GDM1 (cell line): ENCODE data around the gene GPR161.
A peak's percentile ranks its signal among the peaks of the same experiment; 100 is the strongest.

Experiments
- DNase-seq: peaks from one replicate; lab custom pipeline; 2025; lab: John Stamatoyannopoulos, UW

GPR161 gene

DNA sequence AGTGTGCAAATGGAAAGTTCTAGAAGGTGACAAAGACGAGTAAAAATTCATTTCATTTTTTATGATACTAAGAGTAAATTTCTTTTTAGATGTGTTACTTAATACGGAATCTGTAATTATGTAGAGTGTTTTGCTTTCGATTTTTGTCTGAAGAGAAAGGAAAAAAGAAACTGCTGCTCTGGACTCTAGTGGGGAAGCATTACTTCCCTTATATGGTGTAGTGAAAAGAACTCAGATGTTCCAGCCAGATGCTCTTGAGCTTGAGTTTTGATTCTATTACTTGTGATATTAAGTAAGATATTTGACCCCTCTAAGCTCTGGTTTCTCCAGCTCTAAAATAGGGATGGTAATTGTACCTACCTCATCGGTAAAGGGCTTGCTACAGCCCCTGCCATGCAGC, 12.2 kb upstream of the GPR161 start:
- DNase-seq, result no peak

GRCh38 chr1:168146626-168147025, 9.9 kb upstream of the GPR161 start:
- DNase-seq, result no peak

- no peak for DNase-seq
Measured at GRCh38 chr1:168146160-168146539, 9.4 kb upstream of the GPR161 start.

DNA sequence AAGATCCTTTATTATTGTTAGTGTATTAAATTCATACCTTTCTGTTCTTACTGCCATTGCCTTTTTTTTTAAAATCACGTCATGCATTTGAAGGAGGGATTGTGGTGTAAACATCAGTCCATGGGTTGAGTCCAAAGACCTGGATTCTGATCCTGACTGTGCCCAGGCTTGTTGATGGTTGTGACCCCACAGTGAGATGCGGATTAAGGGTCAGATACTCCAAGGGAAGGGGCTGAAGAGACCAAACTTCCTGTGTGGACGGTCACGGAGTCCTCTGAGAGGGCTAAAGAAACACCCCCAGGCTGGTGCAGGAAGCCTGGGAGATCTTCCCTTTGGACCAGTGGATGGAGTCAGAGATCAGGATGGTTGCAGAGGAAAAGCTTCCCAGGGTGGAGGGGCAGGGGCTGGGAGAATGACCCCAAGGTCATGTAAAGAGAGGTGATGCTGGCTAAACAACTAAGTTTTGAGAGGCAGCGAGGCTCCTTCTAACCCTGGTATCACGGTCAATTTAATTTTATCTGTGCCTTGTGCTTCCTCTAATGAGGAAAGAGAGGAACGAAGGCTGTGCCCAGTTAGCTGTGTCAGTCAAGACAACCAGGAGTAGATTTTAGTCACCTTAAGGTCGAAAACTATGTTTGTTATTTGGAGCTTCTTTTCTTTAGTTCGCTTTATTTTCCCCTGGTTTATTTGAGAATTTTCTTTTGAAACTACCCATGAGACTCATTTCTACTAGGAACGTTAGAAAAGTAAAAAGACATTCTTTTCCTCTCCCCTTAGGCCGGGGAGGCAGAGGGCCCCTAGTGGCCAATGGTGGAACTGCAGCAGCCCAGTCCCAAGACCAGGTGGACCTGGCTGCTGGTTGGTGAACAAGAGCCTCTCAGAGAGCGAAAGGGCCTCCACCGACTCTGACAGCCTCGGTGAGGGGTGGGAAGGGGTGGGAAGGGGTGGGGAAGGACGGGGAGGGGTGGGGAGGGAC, 8.7 kb upstream of the GPR161 start:
- peak; percentile 88 for DNase-seq

GRCh38 chr1:168141871-168142385, 5.2 kb upstream of the GPR161 start:
- no peak for DNase-seq

GRCh38 chr1:168139070-168139469, 2.3 kb upstream of the GPR161 start:
- DNase-seq, result no peak

DNA sequence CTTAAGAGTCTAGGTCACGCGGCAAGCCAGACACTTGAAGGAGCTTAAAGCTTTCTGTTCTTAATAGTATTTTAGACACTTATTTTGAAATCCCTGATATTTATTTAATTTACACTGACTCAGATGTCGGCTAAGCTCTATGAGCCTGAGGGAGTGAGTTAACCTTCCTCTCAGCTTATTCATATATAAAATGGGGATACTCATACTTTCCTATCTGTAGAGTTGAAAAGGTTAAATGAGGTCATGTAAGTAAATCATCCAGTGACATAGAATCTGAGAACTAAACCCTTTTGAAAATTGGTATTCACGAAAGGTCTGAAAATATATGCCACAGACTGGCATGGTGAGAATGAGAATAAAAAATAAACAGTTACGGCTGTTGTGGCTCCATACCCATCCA, 1.4 kb upstream of the GPR161 start:
- no peak for DNase-seq

DNA sequence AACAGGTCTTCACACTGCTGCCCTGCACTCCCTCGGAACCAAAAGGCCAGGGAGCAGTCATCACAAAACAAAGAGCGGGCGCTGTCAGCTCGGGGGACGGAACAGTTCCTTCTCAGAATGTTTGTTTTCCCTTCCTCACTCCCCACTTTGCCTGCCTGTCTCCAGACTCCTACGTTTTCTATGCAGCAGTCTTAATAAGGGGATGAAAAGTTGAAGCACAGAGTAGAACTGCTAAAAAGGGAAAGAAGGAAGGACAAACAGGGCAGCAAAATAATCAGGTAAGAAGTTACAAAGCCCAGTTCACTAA, 738 bp upstream of the GPR161 start:
- DNase-seq, result no peak

GRCh38 chr1:168135921-168136708, 615 bp downstream of the GPR161 start:
- no peak for DNase-seq

DNA sequence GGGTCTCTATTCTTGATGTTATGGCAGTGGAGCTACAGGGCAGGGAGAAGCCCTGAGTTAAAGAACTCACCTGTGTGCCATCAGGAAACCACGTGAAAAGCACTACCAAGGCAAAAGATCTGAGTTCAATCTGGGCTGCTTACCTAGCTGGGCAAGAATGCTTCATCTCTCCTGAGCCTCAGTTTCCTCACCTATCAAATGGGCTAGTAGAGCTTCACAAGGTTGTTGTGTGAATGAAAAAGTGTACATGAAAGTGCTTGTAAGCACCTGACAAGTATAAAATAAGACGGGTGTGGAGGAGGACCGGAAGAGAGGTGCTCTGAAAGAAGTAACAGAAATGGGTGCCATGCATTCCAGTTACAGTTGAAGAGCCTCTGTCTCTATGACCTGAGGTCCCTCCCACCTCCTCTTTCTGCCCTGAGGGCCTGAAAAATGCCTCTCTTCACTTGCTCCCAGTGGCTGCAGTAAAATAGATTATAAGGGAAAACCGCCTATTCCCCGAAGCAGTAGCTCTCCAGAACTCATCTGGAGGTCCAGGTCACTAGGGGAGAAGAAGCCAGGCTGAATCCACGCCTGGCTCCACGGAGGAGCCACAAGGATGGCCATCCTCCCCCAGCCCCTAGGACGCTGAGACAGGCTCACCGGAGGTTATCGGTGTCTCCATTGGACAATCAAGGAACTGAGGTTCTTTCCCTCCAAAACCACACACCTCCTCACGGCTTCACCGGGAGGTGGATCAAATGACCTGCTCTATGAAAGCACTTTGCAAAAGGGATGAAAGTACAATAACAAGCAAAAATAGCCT, 1.4 kb downstream of the GPR161 start:
- no peak for DNase-seq

GRCh38 chr1:168134642-168135041, 2.1 kb downstream of the GPR161 start:
- no peak for DNase-seq

- DNase-seq, result no peak
Measured at GRCh38 chr1:168134132-168134531, 2.6 kb downstream of the GPR161 start.

- no peak for DNase-seq
Measured at GRCh38 chr1:168129933-168130332, 6.8 kb downstream of the GPR161 start.

GRCh38 chr1:168127503-168127902, 9.2 kb downstream of the GPR161 start:
- no peak for DNase-seq

DNA sequence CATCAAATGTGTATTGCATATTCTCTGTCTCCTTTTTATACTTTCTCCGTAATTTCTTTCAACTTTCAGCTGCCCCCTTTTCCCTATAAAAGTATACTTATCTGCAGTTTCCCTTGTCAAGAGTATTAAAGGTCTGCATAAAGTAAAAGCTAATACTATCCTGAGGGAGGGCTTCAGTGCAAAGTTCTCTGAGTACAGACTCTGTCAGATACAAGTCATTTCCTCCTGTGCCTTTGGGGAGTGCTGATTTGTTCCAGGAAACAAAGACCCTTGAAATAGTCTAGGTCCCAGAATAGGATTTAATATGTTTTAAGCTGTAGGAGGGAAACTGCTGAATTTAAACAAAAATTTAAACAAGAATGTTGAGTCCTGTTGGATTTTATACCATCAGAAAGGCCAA, 11.7 kb downstream of the GPR161 start:
- no peak for DNase-seq

DNA sequence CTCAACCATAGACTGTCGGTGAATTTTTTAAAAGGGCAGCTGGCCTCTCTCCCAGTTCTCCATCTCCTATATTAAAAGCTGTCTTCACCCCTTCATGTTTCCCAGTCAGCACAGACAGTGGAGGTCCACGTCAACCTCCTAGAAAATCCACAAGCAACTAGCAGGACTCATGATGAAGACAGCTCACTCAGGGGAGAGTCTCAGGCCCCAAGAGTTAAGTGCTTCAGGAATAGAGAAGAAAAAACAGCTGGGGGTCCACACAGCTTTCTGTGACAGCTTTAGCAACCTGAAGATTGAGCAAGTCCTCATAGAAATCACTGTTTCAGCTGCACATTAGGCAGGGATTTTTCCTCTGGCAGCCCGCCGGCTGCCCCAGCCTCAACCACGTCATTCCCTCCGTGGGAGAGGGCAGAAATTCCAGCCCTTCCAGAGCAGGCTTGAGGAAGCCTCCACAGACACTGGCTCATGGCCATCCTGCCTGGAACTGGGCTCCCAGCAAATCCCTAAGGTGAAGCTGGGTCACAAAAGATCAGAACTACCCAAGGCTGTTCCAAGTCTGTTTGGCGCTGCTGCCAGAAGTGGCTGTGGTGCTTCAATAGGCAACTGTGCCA, 15.2 kb downstream of the GPR161 start:
- DNase-seq, result no peak

- no peak for DNase-seq
Measured at GRCh38 chr1:168119750-168120149, 17.0 kb downstream of the GPR161 start.

DNA sequence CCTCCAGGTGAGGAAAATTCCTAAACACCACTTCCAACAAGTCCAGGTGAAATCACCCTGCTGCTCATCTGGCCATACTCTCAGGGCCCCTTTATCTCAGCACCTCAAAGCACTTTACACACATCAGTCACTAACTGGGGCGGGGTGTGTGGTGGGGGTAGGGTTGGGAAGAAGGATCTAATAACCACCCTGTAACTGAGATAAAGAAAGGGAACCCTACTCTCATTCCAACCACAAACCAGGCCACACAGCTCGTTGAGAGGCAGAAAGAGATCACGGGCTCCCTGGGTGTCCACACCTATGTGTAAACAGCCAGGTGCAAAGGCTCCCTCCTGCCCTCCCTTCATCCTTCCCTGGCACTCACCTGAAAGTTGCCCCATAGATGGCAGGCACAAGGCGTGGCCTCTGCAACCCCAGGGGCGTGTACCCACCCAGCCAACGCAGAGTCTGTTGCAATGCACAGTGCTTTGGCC, 20.4 kb downstream of the GPR161 start:
- no peak for DNase-seq

GRCh38 chr1:168114845-168115244, 21.9 kb downstream of the GPR161 start:
- no peak for DNase-seq

GRCh38 chr1:168112673-168113305, 23.9 kb downstream of the GPR161 start:
- no peak for DNase-seq

GRCh38 chr1:168110896-168111545, 25.7 kb downstream of the GPR161 start:
- no peak for DNase-seq
